ENCODE measurements around the gene RUSC2. TPM values are rescaled to one million over a fixed set of nuclear protein-coding genes. Genes with fewer than 3 reads are reported as not detected.

The RUSC2 gene
- total RNA-seq, 1 experiment from 2014 or later: 49.9 TPM

DNA sequence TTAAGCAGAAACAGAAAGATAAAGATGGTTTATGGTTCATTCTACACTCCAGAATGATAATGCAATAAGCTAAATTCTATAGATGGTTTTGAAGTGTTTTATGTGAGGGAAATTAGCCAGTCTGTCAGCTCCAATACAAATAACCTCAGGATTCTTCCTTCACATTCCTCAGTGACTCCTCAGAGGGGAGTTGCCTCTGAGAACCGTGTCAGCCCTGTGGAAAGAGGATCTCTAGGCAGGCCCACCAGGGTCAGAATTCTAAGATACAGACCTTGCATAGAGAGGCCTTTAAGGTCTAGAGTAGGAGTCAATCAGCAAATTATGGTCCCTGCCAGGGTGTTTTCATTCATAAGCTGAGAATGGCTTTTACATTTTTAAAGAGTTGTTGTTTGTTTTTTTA lies 26.6 kb downstream of the RUSC2 start:
- Histone ChIP-seq H3K9me3 (ENCODE audit: control insufficient read depth, insufficient read depth, low read depth, low read length) (no peaks in the 10 kb centered on the region), H3K4me3 (ENCODE audit: low read depth in 2 of 2, low read length in 2 of 2) (no peak overlapping the region), H3K27me3 (ENCODE audit: control insufficient read depth, insufficient read depth, low read length) (no peaks in the 10 kb centered on the region), H3K27ac (ENCODE audit: low read length) (peak overlapping the region; percentile 100), H3K4me1 (ENCODE audit: control insufficient read depth, insufficient read depth, low read length) (peaks cover 98% of the 10 kb centered on the region), H3K36me3 (ENCODE audit: control insufficient read depth, insufficient read depth, low read length) (no peaks in the 10 kb centered on the region)
- no TSS peak for BruUV-seq (replicated peaks)
- CTCF ChIA-PET: interaction anchor here (1.3 kb wide), 1 partner anchor 37 kb away, joined by 3 read pairs; no protein-coding TSS in a partner anchor
- in situ Hi-C loops (cut with HindIII; ENCODE audit: low pct_unique_long_range_greater_than_20kb, low sequenced_read_pairs): no loop called here
- POLR2A ChIA-PET: no interaction called here
- DNase-seq (ENCODE audit: low read depth, low spot score) (no peak), ATAC-seq (peak; percentile 32)
- intact Hi-C loops (cut with micrococcal nuclease; ENCODE audit: unreplicated experiment): loop anchor here (5.0 to 10.0 kb wide), 2 partner anchors 36 to 88 kb away; partner anchors contain the start of gene TESK1
- TF ChIP-seq TCF7L2 (IDR thresholded peaks at IDR 0.05; ENCODE audit: low read depth, low read length) (0 out of 2 replicates have a peak, but pooled peaks have one; percentile 28), POLR2AphosphoS5 (IDR thresholded peaks at IDR 0.05; ENCODE audit: low read depth, low read length) (no peak; the same call in 1 of the 2 replicates)
- TF ChIP-seq, protein P1, sequence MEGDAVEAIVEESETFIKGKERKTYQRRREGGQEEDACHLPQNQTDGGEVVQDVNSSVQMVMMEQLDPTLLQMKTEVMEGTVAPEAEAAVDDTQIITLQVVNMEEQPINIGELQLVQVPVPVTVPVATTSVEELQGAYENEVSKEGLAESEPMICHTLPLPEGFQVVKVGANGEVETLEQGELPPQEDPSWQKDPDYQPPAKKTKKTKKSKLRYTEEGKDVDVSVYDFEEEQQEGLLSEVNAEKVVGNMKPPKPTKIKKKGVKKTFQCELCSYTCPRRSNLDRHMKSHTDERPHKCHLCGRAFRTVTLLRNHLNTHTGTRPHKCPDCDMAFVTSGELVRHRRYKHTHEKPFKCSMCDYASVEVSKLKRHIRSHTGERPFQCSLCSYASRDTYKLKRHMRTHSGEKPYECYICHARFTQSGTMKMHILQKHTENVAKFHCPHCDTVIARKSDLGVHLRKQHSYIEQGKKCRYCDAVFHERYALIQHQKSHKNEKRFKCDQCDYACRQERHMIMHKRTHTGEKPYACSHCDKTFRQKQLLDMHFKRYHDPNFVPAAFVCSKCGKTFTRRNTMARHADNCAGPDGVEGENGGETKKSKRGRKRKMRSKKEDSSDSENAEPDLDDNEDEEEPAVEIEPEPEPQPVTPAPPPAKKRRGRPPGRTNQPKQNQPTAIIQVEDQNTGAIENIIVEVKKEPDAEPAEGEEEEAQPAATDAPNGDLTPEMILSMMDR (IDR thresholded peaks at IDR 0.05): no peak

DNA sequence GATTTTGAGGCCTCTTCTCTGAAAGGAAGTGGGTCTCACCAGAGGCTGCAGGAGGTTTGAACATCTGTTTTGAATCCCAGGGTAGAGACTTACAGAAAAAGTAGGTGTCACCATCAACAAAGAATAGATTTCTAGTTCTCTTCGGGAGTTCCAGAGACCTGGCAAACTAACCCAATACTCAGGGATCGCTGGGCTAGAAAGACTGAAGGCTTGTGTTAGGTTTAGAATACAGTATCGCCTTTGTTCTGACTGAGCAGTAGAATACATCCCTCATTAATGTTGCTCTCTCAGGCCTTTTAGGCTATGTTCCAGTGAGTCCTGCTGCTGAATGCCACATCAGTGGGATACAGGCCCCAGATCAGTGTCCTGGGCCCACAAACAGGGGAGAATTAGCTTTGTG lies 27.2 kb downstream of the RUSC2 start:
- DNase-seq (ENCODE audit: low read depth, low spot score) (no peak), ATAC-seq (peak; percentile 5; the same call in 1 of the 2 replicates)
- POLR2A ChIA-PET: interaction anchor here (0.7 kb wide), 1 partner anchor 27 kb away, joined by 3 read pairs; no protein-coding TSS in a partner anchor

More for the DNA sequence above, 27.2 kb downstream of the RUSC2 start:
- no TSS peak for BruUV-seq (replicated peaks)
- Histone ChIP-seq H3K36me3 (ENCODE audit: control insufficient read depth, insufficient read depth, low read length) (no peaks in the 10 kb centered on the region), H3K4me3 (ENCODE audit: low read depth in 2 of 2, low read length in 2 of 2) (no peak overlapping the region), H3K9me3 (ENCODE audit: control insufficient read depth, insufficient read depth, low read depth, low read length) (no peaks in the 10 kb centered on the region), H3K27me3 (ENCODE audit: control insufficient read depth, insufficient read depth, low read length) (no peaks in the 10 kb centered on the region), H3K4me1 (ENCODE audit: control insufficient read depth, insufficient read depth, low read length) (peaks cover 98% of the 10 kb centered on the region), H3K27ac (ENCODE audit: low read length) (peak overlapping the region; percentile 100)
- no peak for TF ChIP-seq SIN3A (IDR thresholded peaks at IDR 0.05; ENCODE audit: borderline replicate concordance, insufficient read depth, low read depth, low read length)
- no peak for TF ChIP-seq POLR2AphosphoS5 (IDR thresholded peaks at IDR 0.05; ENCODE audit: low read depth, low read length)
- TF ChIP-seq, protein P1 (IDR thresholded peaks at IDR 0.05): no peak
- TF ChIP-seq, protein P2, sequence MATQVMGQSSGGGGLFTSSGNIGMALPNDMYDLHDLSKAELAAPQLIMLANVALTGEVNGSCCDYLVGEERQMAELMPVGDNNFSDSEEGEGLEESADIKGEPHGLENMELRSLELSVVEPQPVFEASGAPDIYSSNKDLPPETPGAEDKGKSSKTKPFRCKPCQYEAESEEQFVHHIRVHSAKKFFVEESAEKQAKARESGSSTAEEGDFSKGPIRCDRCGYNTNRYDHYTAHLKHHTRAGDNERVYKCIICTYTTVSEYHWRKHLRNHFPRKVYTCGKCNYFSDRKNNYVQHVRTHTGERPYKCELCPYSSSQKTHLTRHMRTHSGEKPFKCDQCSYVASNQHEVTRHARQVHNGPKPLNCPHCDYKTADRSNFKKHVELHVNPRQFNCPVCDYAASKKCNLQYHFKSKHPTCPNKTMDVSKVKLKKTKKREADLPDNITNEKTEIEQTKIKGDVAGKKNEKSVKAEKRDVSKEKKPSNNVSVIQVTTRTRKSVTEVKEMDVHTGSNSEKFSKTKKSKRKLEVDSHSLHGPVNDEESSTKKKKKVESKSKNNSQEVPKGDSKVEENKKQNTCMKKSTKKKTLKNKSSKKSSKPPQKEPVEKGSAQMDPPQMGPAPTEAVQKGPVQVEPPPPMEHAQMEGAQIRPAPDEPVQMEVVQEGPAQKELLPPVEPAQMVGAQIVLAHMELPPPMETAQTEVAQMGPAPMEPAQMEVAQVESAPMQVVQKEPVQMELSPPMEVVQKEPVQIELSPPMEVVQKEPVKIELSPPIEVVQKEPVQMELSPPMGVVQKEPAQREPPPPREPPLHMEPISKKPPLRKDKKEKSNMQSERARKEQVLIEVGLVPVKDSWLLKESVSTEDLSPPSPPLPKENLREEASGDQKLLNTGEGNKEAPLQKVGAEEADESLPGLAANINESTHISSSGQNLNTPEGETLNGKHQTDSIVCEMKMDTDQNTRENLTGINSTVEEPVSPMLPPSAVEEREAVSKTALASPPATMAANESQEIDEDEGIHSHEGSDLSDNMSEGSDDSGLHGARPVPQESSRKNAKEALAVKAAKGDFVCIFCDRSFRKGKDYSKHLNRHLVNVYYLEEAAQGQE (IDR thresholded peaks at IDR 0.05; ENCODE audit: insufficient read depth in 1 of 2, low read depth in 2 of 2, low read length in 1 of 2): no peak
- TF ChIP-seq TCF7L2 (IDR thresholded peaks at IDR 0.05; ENCODE audit: low read depth, low read length): no peak
- CTCF ChIA-PET: interaction anchor here (1.3 kb wide), 1 partner anchor 37 kb away, joined by 3 read pairs; no protein-coding TSS in a partner anchor
- in situ Hi-C loops (cut with HindIII; ENCODE audit: low pct_unique_long_range_greater_than_20kb, low sequenced_read_pairs): no loop called here
- intact Hi-C loops (cut with micrococcal nuclease; ENCODE audit: unreplicated experiment): loop anchor here (5.0 to 10.0 kb wide), 2 partner anchors 35 to 88 kb away; partner anchors contain the start of gene TESK1

Data from Panc1 (cell line).